Astrocyte (in vitro differentiated cells and primary cell): ENCODE results near the gene SLC9A7.

ENCODE experiments used
- EZH2 ChIP-seq: IDR thresholded peaks from 2 replicates; pipeline ENCODE4 v1.6.1; 2012; ENCODE audit warnings: mild to moderate bottlenecking, low read length, inconsistent platforms; ENCODE audit not compliant: insufficient read depth
- TF ChIP-seq, protein P1 (sequence below): IDR thresholded peaks from 2 replicates; pipeline ENCODE4 v1.5.1; 2011; ENCODE audit warnings: low read depth, mild to moderate bottlenecking, inconsistent platforms, low read length, moderate library complexity; ENCODE audit not compliant: insufficient read depth

- TF ChIP-seq, protein P1, sequence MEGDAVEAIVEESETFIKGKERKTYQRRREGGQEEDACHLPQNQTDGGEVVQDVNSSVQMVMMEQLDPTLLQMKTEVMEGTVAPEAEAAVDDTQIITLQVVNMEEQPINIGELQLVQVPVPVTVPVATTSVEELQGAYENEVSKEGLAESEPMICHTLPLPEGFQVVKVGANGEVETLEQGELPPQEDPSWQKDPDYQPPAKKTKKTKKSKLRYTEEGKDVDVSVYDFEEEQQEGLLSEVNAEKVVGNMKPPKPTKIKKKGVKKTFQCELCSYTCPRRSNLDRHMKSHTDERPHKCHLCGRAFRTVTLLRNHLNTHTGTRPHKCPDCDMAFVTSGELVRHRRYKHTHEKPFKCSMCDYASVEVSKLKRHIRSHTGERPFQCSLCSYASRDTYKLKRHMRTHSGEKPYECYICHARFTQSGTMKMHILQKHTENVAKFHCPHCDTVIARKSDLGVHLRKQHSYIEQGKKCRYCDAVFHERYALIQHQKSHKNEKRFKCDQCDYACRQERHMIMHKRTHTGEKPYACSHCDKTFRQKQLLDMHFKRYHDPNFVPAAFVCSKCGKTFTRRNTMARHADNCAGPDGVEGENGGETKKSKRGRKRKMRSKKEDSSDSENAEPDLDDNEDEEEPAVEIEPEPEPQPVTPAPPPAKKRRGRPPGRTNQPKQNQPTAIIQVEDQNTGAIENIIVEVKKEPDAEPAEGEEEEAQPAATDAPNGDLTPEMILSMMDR = no peak
- TF ChIP-seq EZH2 = no peak
Observed at GRCh38 chrX:46551494-46552128, 207.3 kb downstream of the SLC9A7 start.
